HUDEP-2 (cell line): ENCODE results near the gene ABLIM3.

ENCODE experiments used
- DNase-seq, 76 experiments: peaks; one replicate each; lab custom pipeline; 2025; ENCODE audit not compliant: unreplicated experiment in 76 of 76; lab: John Stamatoyannopoulos, UW

Gene ABLIM3

DNA sequence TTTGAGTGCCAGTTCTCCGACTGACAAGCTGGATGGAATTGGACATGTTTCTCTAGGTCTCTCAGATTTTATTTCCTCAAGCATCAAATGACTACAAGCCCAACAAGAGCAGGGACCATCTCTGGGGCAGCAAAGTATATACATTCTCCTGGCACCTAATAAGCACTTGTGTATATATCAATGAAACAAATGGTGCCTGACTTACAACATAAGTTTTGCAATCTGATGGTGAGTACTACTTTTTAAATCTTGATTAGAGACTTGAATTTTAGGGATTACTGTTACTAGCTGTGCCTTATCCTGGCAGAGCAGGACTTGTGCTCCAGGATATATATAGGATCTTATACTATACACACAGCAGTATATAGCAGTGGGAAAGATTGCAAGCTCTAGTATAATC, 8.8 kb upstream of the ABLIM3 start:
- no peak for DNase-seq

DNA sequence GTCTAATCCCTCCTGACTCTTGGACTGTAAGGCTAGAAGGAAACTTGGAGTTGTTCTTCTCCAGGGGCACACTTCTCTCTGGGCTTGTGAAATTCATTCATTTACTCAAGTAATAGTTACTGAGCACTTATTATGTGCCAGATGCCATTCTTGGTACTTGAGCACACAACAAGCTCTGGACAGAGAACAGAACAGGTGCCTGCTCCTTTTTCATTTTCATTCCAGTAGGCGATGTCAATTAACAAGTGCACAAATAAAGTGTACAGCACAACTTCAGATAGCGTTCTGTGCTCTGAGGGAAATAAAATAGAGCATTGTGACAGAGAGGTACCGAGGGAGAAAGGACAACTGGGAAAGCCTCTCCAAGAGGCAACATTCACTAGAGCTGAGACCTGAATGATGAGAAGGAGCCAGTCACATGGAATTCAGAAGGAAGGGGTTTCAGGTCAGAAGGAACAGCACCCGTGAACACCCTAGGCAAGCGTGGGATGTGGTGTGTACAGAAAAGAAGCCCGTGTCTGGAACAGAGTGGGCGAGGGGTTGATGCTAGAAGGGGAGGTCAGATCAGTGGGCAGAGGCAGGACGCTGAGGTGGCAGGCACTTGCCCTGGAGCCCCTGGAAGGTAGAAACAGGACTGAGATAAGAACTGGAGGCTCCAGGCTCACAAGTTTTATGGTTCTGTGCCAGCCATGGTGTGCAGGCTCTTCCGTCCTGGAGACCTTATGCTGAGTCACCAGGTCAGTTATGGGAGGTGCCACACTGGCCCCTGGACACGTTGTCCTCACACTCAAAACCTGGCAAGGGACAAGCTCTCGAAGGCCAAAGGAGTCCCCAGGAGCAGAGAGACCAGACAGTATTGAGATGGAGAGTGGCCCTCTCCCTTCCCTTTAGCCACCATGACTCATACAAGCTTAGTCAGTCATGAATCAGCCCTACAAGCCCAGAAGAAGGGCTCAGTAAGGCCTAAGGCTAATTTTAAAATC, 7.2 kb upstream of the ABLIM3 start:
- peak in 56 of 76 experiments; percentile 5 to 76 (median 35) for DNase-seq

DNA sequence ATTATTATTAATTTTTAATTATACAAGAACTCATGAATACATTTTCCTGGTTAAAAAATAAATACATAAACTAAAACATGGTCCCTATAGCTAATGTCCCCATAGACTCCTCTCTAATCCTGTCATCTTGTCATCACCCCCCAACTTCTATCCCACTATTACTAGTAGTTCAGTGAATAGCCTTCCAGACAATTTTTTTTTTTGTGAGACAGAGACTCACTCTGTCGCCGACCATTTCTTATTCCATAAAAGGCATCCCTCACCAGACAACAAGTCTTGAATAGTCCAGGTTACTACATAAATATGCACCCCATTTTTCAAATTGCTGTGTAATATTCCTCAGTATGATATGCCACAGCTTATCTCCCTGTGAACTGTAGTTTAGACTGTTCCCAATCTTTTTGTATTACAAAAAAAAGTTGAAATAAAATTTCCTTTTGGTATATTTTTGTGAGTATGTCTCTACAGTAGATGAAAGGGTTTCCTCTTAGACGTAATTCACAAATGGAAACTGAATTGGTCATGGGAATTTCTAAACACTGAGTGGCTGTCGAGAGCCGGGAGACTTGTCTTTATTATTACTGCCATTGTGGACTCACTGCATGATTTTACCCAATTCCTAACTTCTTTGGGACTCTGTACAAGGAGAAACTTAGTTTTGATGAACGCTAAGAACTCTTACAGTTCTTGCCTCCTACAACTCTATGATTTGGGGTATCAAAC, 6.4 kb upstream of the ABLIM3 start:
- DNase-seq: no peak

DNA sequence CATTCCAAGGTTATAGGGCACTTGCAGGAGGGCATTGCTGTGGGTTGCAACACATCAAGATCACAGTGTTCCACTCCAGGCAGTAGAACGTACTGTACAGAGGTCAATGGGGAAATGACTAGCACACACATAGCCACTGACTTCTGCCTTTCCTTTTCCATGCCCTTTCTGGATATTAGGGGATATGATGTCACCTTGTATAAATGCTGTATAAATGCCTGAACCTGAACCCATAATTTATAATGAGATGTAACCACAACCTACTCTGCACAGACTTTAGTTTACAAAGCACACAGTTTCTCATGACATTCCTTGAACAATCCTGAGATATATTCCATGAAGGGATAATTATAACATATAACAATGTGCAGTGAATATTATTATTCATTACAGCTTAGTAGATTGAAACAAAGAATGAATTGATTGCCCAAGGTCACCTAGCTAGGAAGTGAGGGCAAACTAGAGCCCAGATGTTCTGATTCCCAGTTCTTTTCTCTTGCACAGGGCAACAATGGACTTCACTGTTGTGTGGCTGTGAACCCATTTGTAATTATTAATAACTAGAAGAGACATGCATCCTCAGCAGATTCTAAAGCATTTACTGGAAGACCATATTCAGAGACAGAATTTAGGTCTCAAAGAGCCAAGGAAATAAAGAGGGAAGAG, 5.6 kb upstream of the ABLIM3 start:
- no peak for DNase-seq

DNA sequence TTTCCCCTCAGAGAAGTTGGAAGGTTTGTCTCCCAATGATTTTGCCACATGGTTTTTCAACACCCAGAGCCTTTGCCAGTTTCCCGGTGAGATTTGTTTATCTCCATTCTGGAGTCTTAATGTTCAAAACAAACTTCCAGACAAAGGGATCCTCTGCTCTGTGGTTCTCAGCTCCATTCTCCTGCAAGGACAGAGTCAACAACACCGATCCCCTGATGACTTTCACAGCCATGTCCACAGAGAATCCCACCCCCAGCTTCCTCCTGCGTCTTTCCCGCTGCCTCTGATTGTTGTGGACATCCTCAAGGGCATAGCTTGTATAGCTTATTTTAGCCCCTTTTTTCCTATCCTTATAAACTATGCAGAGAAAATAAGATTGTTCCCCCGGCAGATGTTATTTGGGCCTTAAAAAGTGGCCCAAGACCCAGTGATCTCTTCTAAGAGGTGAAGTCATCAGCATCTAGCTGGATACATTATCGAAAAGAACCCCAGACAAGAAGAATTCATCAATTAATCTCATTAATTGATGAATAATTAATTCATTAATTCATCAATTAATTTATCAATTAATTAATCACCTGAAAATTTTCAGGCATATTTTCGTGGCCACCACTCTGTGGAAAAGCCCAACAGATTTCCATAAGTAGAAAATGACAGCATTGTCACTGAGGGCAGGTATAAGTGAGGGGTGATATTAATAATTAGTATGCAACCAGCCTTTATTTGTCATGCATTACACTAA, 2.9 kb upstream of the ABLIM3 start:
- DNase-seq: no peak

DNA sequence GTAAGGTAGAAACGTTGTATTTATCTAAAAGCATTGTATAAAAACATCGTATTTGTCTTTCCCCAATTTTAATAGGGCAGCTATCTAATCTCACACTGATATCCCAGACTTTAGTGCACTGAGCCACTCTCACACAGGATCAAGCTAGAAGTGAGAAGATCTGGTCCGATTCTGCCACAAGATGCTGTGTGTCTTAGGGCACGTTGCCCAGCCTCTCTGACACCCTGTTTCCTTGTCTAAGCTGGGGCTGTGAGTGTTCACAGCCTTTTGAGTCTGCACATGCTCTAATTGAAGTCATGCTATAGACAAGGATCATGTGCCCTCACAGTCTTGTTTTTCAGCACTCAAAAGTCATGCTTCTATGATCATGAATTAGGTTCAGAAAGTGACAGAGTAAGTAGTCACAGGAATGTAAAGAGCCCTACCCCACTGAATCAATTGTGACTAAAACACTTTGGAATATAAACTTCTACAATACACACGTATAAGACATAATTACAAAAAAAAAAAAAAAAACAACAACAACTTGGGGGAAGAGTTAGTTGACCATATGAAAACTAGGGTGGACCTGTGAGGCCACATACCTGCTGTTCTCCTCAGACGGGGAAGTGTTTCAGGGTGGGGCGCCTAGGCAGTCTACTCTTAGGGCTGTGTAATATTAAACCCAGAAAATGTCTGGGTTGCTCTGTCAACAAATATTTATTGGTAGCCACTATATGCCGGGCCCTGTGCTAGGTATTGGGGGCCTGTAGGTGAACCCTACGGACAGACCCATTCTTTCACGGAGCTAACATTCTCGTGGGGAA, 893 bp upstream of the ABLIM3 start:
- no peak for DNase-seq

DNA sequence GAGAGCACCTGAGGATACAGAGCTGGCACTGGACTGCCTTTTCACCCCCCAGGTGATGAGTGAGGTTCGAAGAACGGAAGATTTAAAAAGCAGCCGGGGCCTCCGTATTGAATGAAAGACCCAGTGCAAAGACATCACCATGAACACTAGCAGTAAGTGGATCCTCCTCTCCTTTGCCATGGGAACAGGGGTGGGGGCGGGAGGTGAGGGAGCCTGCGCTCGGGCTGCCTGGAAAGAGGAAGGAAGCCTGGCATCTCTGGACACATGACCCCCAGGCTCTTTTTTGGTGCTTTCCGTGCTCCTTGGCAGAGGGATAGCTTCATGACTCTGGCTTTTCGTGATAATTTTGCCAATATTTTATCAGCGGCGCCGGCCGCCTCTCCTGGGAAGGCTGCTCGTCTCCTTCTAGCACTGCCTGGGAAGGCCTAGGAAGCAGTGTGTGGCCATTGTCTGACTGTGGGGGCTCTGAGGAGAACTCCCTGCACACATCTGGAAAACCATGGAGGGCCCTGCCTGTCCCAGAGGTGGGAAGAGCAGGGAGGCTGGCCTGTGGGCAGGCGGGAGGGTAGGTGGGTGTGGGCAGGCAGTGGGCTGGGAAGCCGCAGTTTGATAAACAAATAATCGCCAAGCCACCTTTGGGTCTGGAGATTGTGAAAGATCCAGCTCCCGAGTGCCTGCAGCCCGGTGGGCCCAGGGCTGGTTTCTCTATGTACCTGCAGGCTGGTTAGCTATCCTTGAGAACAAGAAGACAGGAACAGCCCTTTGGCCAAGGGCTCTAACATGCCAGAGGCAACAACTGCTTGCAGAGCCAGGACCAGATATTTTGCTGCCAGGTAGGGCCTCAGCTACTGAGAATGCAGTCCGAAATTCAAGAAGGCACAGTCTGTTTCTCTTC, 911 bp downstream of the ABLIM3 start:
- no peak for DNase-seq

DNA sequence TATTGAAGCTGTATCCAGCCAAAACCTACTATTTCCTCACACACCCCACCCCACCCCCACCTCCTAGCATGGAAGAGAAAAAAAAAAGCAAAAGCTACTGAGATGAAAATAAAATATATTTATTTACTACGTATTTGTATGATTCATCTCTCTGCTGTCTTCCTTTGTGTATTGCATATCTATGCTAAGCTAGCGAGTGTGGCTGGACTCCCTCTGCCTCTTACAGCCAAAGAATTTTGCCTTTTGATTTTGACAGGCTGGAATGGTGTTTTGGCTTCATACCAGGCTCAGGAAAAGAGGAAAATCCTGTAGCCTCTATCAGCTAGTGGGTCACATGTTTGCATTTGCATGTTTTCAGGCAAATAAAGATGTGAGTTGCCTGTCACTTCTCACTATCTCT, 2.2 kb downstream of the ABLIM3 start:
- no peak for DNase-seq

DNA sequence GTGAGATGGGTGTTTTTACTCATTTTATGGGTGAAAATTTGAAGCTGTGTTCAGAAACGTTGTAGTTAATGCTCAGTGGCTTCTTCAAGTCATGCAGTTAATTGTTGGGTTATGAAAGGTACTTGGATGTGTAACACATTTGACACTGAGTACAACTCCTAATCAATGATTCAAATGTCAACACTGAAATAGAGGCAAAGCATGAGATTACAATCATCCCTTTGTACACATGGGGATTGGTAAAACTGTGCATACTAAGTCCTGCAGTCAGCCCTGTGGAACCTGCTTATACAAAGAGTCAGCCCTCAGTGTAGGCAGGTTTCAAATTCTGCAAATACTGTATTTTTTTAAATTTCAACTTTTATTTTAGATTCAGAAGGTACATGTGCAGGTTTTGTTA, 3.3 kb downstream of the ABLIM3 start:
- no peak for DNase-seq

DNA sequence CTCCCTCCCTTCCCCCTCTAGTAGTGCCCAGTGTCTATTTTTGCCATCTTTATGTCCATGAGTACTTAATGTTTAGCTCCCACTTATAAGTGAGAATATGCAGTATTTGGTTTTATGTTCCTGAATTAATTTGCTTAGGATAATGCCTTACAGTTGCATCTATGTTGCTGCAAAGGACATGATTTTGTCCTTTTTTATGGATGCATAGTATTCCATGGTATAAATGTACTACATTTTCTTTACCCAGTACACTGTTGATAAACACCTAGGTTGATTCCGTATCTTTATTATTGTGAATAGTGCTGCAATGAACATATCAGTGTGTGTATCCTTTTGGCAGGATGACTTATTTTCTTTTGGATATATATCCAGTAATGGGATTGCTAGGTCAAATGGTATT, 3.8 kb downstream of the ABLIM3 start:
- DNase-seq: no peak

DNA sequence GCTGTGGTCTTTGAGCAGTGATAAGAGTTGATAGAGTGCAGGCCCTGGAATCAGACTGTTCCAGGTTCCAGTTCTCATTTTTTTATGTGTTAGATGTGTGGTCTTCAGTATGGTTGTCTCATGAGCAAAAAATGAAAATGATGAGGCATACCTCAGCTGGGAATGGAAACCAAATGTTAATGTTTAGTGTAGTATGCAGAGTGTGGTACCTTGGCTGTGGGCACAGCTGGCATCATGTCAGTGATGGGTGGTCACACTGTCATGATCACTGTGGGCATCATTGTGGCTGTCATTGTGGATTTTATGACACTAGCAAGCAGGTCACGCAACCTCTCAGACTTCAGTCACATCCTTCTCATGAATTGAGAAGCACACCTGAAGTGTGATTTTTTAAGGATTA, 6.4 kb downstream of the ABLIM3 start:
- DNase-seq: no peak

DNA sequence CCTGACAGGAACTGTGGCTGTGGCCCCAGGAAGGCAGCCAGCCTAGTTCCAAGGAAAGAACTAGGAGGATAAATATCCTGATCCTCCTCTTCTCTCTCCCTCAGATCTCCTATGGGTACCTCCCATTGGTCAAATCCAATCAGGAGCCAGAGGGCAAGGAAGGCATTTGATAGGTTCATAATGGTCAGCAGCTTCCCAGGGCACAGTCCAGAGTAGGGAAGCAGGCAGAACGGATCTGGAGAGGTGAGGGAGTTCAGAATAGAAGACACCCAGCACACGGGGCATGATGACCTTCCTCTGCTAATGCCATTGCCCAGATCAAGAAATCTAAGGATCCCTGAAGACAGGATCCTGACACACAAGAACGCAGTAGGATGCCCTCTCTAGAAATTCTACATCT, 8.6 kb downstream of the ABLIM3 start:
- no peak for DNase-seq

DNA sequence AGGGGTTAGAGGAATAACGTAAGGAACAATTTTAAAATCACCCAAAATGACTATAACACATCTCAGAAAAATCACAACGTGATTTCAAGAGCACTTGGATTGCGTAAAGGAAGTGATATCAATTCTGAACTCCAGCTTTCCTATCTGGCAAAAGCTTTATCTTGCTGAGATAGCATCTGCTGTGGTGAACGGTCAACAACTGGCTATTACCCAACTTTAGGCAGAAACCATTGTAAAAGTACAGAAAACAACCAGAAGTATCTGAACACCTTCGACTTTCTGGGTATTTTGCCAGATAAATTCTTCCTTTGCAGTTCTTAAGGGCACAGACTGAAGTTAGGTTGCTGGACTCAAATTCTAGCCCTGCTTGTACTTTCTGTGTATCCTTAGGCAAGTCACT, 9.2 kb downstream of the ABLIM3 start:
- no peak for DNase-seq

DNA sequence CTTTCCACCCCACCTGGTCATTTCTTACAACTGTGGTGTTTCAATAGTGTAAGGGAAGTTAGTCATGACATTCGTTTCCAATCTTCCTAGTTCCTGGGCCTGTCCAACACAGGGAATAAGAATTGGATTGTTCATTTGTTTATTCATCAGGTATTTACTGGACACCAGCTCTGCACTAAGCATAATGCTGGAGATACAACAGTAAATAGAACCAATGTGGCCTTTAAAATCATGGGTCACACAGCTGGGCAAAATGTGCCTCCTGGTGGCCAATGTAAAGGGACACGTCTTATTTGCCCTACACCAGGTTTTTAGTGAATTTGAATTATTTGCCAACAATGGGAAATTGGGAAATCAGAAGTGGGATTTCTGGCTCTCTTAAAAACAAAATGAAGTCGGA, 10.4 kb downstream of the ABLIM3 start:
- peak in 5 of 76 experiments; percentile 7 to 23 (median 12) for DNase-seq

DNA sequence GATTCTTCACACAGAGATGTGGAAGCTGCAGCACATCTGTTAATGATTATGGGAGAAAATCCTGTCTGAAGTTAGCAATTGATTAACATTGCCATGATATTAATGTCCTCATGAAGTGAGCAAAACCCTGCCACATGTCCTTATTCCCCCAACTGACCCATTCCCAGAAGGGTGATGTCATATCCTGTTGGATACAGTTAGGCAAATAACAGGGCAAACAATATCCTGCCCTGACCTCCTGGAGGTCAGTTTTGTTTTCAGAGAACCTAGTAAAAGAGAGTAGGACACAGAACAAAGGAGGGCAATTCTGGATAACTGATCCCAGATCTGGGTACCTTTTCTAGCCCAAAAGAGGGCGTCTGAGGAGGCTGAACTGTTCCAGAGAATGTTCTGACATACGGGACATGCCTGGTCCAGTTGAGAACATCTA, 11.0 kb downstream of the ABLIM3 start:
- no peak for DNase-seq

DNA sequence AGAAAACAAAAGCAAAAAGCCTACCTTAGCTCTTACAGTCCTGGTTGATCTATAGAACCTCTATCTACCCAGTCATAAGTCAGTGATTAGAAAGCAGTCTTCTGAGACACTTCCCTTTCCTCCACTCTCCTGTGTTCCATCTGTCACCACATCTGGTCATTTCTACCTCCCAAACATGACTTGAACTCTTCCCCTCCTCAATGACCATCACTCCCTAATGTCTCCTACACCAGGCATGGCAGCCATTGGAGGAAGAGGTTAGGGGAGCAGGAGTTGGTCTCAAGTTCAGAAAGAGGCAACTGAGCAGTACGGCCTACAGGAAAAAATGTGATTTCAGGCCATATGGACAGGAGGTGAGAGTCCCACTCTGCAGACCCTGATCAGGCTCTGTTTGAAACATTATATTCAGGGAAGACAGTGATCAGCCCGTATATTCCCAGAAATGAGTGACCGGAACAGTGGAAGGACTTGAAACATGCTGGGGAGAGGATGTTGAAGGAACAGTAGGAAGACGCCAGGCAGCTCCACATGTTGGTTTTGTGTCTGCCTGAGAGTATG, 12.0 kb downstream of the ABLIM3 start:
- no peak for DNase-seq

DNA sequence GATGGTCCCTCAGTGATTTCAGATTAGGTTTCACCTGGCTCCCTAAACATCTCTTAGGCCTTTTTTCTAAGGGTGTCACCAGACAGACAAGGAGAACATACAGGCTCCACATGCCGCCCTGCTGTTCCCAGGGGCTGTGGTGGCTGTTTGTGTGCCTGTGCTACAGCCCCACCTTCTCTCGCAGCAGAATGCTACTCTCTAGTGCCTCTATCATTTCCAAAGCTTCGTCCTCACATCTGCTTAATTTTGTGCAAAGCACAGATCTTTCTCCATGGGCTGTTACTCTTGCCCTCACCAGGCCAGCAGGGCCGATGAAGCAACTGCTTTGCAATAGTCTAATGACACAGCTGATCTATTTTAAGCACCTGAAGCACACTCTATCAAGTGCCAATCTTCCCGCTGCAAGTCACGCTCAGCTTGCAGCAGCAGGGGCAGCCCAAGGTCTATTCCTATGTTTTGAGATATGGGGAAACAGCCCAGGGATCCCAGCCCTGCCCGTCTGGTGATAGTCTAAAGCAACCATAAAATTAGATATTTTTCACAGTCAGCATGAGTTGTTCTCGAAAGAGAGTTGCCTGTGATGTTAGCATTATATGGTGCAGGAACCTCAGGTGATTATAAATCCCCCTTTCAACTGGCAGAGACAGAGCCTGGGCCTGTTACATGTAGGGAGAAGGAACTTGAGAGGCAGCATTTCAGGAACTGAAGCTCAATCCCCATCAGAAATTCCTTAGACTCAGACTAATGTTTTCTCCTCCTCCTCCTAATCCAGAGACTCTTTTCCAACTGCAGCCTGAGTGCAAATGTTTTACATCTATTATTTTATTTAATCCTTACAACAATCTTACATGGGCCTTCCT, 12.7 kb downstream of the ABLIM3 start:
- DNase-seq: no peak

DNA sequence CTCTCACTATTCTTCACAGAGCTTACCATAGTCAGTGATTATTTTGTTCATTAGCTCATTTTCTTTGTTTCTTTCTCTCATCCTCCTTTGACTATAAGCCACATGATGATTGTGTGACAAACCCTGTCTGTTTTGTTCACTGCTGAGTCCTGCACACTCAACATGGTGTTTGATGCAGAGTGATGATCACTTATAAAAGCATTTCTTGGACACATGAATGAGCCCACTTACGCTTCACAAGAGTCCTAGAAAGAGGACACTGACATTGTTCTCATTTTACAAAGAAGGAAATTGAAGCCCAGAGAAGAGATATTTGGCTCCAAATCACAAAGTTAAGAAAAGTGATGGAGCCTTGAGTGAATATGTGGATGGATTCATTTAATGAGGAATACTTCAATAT, 13.4 kb downstream of the ABLIM3 start:
- DNase-seq: no peak
